HEK293 (cell line): Measurements from ENCODE around the gene CYTL1.
"Not testable (repeated sequence)": the region's sequence is repeated elsewhere in the genome, so short reads cannot be mapped to it uniquely, and the experiment has no call there.

Experiments
- TF ChIP-seq, protein P1 (sequence below): fragments of 450-650 bp; formaldehyde crosslinking; IDR thresholded peaks from 2 replicates; pipeline ENCODE4 v1.5.1; 2016; ENCODE audit warnings: missing biosample characterization, missing genetic modification characterization
- TF ChIP-seq, protein P2 (sequence below): fragments of 450-650 bp; formaldehyde crosslinking; IDR thresholded peaks from 2 replicates; pipeline ENCODE4 v1.5.1; 2016; ENCODE audit warnings: missing biosample characterization, missing genetic modification characterization

- TF ChIP-seq, protein P1, sequence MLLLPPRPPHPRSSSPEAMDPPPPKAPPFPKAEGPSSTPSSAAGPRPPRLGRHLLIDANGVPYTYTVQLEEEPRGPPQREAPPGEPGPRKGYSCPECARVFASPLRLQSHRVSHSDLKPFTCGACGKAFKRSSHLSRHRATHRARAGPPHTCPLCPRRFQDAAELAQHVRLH (tag by site-specific recombination): not testable (repeated sequence)
- TF ChIP-seq, protein P2, sequence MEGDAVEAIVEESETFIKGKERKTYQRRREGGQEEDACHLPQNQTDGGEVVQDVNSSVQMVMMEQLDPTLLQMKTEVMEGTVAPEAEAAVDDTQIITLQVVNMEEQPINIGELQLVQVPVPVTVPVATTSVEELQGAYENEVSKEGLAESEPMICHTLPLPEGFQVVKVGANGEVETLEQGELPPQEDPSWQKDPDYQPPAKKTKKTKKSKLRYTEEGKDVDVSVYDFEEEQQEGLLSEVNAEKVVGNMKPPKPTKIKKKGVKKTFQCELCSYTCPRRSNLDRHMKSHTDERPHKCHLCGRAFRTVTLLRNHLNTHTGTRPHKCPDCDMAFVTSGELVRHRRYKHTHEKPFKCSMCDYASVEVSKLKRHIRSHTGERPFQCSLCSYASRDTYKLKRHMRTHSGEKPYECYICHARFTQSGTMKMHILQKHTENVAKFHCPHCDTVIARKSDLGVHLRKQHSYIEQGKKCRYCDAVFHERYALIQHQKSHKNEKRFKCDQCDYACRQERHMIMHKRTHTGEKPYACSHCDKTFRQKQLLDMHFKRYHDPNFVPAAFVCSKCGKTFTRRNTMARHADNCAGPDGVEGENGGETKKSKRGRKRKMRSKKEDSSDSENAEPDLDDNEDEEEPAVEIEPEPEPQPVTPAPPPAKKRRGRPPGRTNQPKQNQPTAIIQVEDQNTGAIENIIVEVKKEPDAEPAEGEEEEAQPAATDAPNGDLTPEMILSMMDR (tag by site-specific recombination): not testable (repeated sequence)
Observed at GRCh38 chr4:5006932-5007331, 12.3 kb downstream of the CYTL1 start.
